Peyer's patch (tissue), 4 donors: ENCODE measurements around the gene P2RX2.

Experiments used
- CTCF ChIP-seq, 6 experiments: fragments of 450-650 bp in 4 of 6; fragments of 200-600 bp in 2 of 6; sonication (generic) in 1 of 6; IDR thresholded peaks; one replicate each; pipeline ENCODE4 v1.5.1; 2017 to 2019; ENCODE audit warnings: antibody characterized with exemption in 6 of 6, mild to moderate bottlenecking in 3 of 6, moderate library complexity in 1 of 6
- POLR2A ChIP-seq, 2 donors: fragments of 450-650 bp; IDR thresholded peaks; one replicate each; pipeline ENCODE4 v1.5.1; 2017; ENCODE audit warnings: antibody characterized with exemption in 2 of 2, mild to moderate bottlenecking in 2 of 2, moderate library complexity in 2 of 2

- TF ChIP-seq POLR2A (IDR thresholded peaks at IDR 0.05) = no peak
- no peak for TF ChIP-seq CTCF (IDR thresholded peaks at IDR 0.05)
Measured at GRCh38 chr12:132651444-132652100, 33.0 kb downstream of the P2RX2 start.
